Natural killer cell (primary cell): ENCODE measurements around the gene ALK. TPM values are rescaled to one million over a fixed set of nuclear protein-coding genes. Genes with fewer than 3 reads are reported as not detected.

Experiments
- ATAC-seq, 3 donors: fragments of 150-1000 bp in 2 of 3; fragments of 200-7000 bp in 1 of 3; cut with Tn5 transposase; 1 replicate in 1 of 3; 2 replicates in 2 of 3; pipeline ENCODE4 v1.10.0; 2021; ENCODE audit warnings: mild to moderate bottlenecking in 2 of 3, moderate library complexity in 2 of 3
- DNase-seq, 2 donors: peaks; one replicate each; pipeline versions ENCODE4 v3.0.0 to v3.0.0-alpha.2; 2013 to 2021; ENCODE audit warnings: mixed read lengths in 1 of 2
- H3K27ac ChIP-seq: one replicate; pipeline ENCODE4 v1.5.1; 2013; ENCODE audit warnings: mild to moderate bottlenecking, low read length
- H3K27me3 ChIP-seq: one replicate; pipeline ENCODE4 v1.6.1; 2013; ENCODE audit warnings: low read length; ENCODE audit not compliant: control insufficient read depth, insufficient read depth
- H3K36me3 ChIP-seq: one replicate; pipeline ENCODE4 v1.6.1; 2013; ENCODE audit warnings: low read length; ENCODE audit not compliant: control insufficient read depth, insufficient read depth
- H3K4me1 ChIP-seq: one replicate; pipeline ENCODE4 v1.6.1; 2013; ENCODE audit warnings: low read length; ENCODE audit not compliant: control insufficient read depth, insufficient read depth
- H3K4me3 ChIP-seq: one replicate; pipeline ENCODE4 v1.5.1; 2013; ENCODE audit warnings: low read length
- H3K9me3 ChIP-seq: one replicate; pipeline ENCODE4 v1.6.1; 2013; ENCODE audit warnings: low read length; ENCODE audit not compliant: control insufficient read depth, insufficient read depth
- H3K27ac Mint-ChIP-seq, 2 donors: one replicate each; pipeline ENCODE4 v1.8.0; 2022; ENCODE audit warnings: mild to moderate bottlenecking in 2 of 2, mixed read lengths in 2 of 2, moderate library complexity in 1 of 2
- H3K27me3 Mint-ChIP-seq, 2 donors: one replicate each; pipeline ENCODE4 v1.8.0; 2022; ENCODE audit warnings: low read depth in 2 of 2, mixed read lengths in 2 of 2
- H3K36me3 Mint-ChIP-seq: one replicate; pipeline ENCODE4 v1.8.0; 2022; ENCODE audit warnings: mixed read lengths
- H3K4me1 Mint-ChIP-seq, 2 donors: one replicate each; pipeline ENCODE4 v1.8.0; 2022; ENCODE audit warnings: mixed read lengths in 2 of 2
- H3K4me3 Mint-ChIP-seq: one replicate; pipeline ENCODE4 v1.8.0; 2022; ENCODE audit warnings: mild to moderate bottlenecking, moderate library complexity, mixed read lengths
- H3K9me3 Mint-ChIP-seq, 2 donors: one replicate each; pipeline ENCODE4 v1.8.0; 2022; ENCODE audit warnings: mixed read lengths in 2 of 2
- CTCF ChIP-seq: fragments of 200-600 bp; IDR thresholded peaks from one replicate; pipeline ENCODE4 v1.8.0; 2022; ENCODE audit warnings: antibody characterized with exemption
- WGBS: methylation state at CpG from one replicate; pipeline ENCODE4 v1.1.7; 2013; ENCODE audit warnings: missing lambda C conversion rate; ENCODE audit not compliant: insufficient coverage; 5-methylcytosine and 5-hydroxymethylcytosine counted together
- intact Hi-C: fragments of 100-400 bp; cut with micrococcal nuclease; formaldehyde crosslinking; loops from one replicate; pipeline ENCODE4 v1.14.2; 2022
- total RNA-seq, 4 donors: library from RNA; stranded (reverse); fragments of 120-200 nt in 1 of 4; gene quantifications; one replicate each; pipeline versions ENCODE4 v1.2.3 to v1.2.4, GENCODE V29; 2013 to 2022

Gene ALK
- total RNA-seq, 3 donors from 2014 or later (not counting 1 experiment from before 2014, with no cell fraction given), result not detected

GRCh38 chr2:29209551-29209950 is 711.8 kb downstream of the ALK start:
- no peak for ATAC-seq
- WGBS, result 100% methylated on average over 4 of the region's 5 CpGs
- no peaks in the 10 kb centered on the region for H3K36me3 Mint-ChIP-seq
- Histone ChIP-seq H3K4me1 (no peaks in the 10 kb centered on the region), H3K9me3 (no peaks in the 10 kb centered on the region), H3K36me3 (no peaks in the 10 kb centered on the region), H3K27me3 (no peaks in the 10 kb centered on the region), H3K27ac (no peak overlapping the region), H3K4me3 (no peak overlapping the region)
- H3K27ac Mint-ChIP-seq, result no peak overlapping the region
- DNase-seq, result no peak
- H3K27me3 Mint-ChIP-seq, result no peaks in the 10 kb centered on the region
- no peaks in the 10 kb centered on the region for H3K9me3 Mint-ChIP-seq
- peaks cover 0 to 4% of the 10 kb centered on the region in 2 donors for H3K4me1 Mint-ChIP-seq
- no peak overlapping the region for H3K4me3 Mint-ChIP-seq
- intact Hi-C loops, result no loop called here
- TF ChIP-seq CTCF, result no peak

GRCh38 chr2:29207352-29208148 is 713.8 kb downstream of the ALK start:
- Mint-ChIP-seq H3K27ac (no peak overlapping the region), H3K27me3 (no peaks in the 10 kb centered on the region), H3K4me1 (peaks cover 0 to 4% of the 10 kb centered on the region in 2 donors), H3K9me3 (no peaks in the 10 kb centered on the region), H3K36me3 (no peaks in the 10 kb centered on the region), H3K4me3 (no peak overlapping the region)
- no peak overlapping the region for H3K4me3 ChIP-seq
- no peak for ATAC-seq
- H3K9me3 ChIP-seq, result no peaks in the 10 kb centered on the region
- no peaks in the 10 kb centered on the region for H3K36me3 ChIP-seq
- H3K4me1 ChIP-seq, result no peaks in the 10 kb centered on the region
- no peaks in the 10 kb centered on the region for H3K27me3 ChIP-seq
- no peak for TF ChIP-seq CTCF
- no peak for DNase-seq
- WGBS, result 100% methylated on average over 2 of the region's 3 CpGs
- intact Hi-C loops, result no loop called here
- H3K27ac ChIP-seq, result no peak overlapping the region

GRCh38 chr2:29206941-29207340 is 714.4 kb downstream of the ALK start:
- H3K27me3 Mint-ChIP-seq, result no peaks in the 10 kb centered on the region
- Histone ChIP-seq H3K4me1 (no peaks in the 10 kb centered on the region), H3K27me3 (no peaks in the 10 kb centered on the region), H3K9me3 (no peaks in the 10 kb centered on the region), H3K36me3 (no peaks in the 10 kb centered on the region), H3K4me3 (no peak overlapping the region), H3K27ac (no peak overlapping the region)
- no peak for ATAC-seq
- H3K36me3 Mint-ChIP-seq, result no peaks in the 10 kb centered on the region
- peaks cover 0 to 4% of the 10 kb centered on the region in 2 donors for H3K4me1 Mint-ChIP-seq
- no peak overlapping the region for H3K27ac Mint-ChIP-seq
- no peak for TF ChIP-seq CTCF
- no peak for DNase-seq
- intact Hi-C loops, result no loop called here
- H3K4me3 Mint-ChIP-seq, result no peak overlapping the region
- 80% methylated on average over 5 of the region's 5 CpGs for WGBS
- H3K9me3 Mint-ChIP-seq, result no peaks in the 10 kb centered on the region
